Lung (tissue), 12 donors: ENCODE measurements around the gene HMGN4. TPM values are rescaled to one million over a fixed set of nuclear protein-coding genes. Genes with fewer than 3 reads are reported as not detected.
"Not testable (repeated sequence)": the region's sequence is repeated elsewhere in the genome, so short reads cannot be mapped to it uniquely, and the experiment has no call there.

Source experiments
- ATAC-seq: fragments of 200-7000 bp; cut with Tn5 transposase; one replicate; pipeline ENCODE4 v1.9.1; 2020; ENCODE audit warnings: moderate number of reproducible peaks; ENCODE audit not compliant: insufficient read depth, low FRiP score
- DNase-seq, 3 donors: peaks; one replicate each; pipeline ENCODE4 v3.0.0-alpha.2; 2013 to 2017
- H3K27ac ChIP-seq, 2 donors: one replicate each; pipeline ENCODE4 v1.5.1; 2013; ENCODE audit warnings: mild to moderate bottlenecking in 2 of 2, moderate library complexity in 2 of 2, control low read depth in 1 of 2, inconsistent platforms in 1 of 2, low read depth in 1 of 2, low read length in 1 of 2
- H3K27me3 ChIP-seq, 3 donors: one replicate each; pipeline ENCODE4 v1.5.1; 2013; ENCODE audit warnings: low read length in 2 of 3; ENCODE audit not compliant: control insufficient read depth in 3 of 3, insufficient read depth in 3 of 3
- H3K36me3 ChIP-seq, 4 donors: one replicate each; pipeline ENCODE4 v1.5.1; 2013; ENCODE audit warnings: low read length in 4 of 4, mild to moderate bottlenecking in 1 of 4, moderate library complexity in 1 of 4; ENCODE audit not compliant: control insufficient read depth in 4 of 4, insufficient read depth in 4 of 4
- H3K4me1 ChIP-seq, 5 donors: one replicate each; pipeline ENCODE4 v1.5.1; 2013; ENCODE audit warnings: low read length in 5 of 5, mild to moderate bottlenecking in 2 of 5, moderate library complexity in 1 of 5; ENCODE audit not compliant: control insufficient read depth in 5 of 5, insufficient read depth in 5 of 5
- H3K4me3 ChIP-seq: one replicate; pipeline ENCODE4 v1.5.1; 2013; ENCODE audit warnings: mild to moderate bottlenecking, control low read depth, moderate library complexity
- H3K9ac ChIP-seq, 2 donors: one replicate each; pipeline ENCODE4 v1.5.1; 2013; ENCODE audit warnings: low read length in 2 of 2, control low read depth in 1 of 2; ENCODE audit not compliant: insufficient read depth in 1 of 2
- H3K9me3 ChIP-seq, 4 donors: one replicate each; pipeline ENCODE4 v1.5.1; 2013; ENCODE audit warnings: low read length in 3 of 4, mild to moderate bottlenecking in 1 of 4, moderate library complexity in 1 of 4; ENCODE audit not compliant: control insufficient read depth in 4 of 4, insufficient read depth in 3 of 4
- CTCF ChIP-seq: IDR thresholded peaks from 2 replicates; pipeline ENCODE4 v1.5.1; 2012; ENCODE audit warnings: mild to moderate bottlenecking; ENCODE audit errors: control extremely low read depth, extremely low read depth
- WGBS, 2 donors: extraction: QIAGEN DNeasy Blood & Tissue Kit; methylation state at CpG; one replicate each; pipeline ENCODE4 v1.1.7; 2013; 5-methylcytosine and 5-hydroxymethylcytosine counted together
- polyA plus RNA-seq, 2 donors: library from polyadenylated mRNA; stranded (reverse); fragments of 200-250 nt; gene quantifications; one replicate each; pipeline ENCODE4 v1.2.1, GENCODE V29; 2013
- total RNA-seq, 2 donors: library from RNA; depleted of rRNA in 1 of 2; stranded (reverse); fragments of >200 nt in 1 of 2; gene quantifications; one replicate each; pipeline ENCODE4 v1.2.1, GENCODE V29; 2014 to 2021
- donor health status: control.
- donor health status: control.
- donor health status: Bipolar disorder and iron deficiency.
- donor health status: healthy.
- donor health status: DM: yes; HTN: yes; CAD: no.

HMGN4 gene
- total and polyA plus RNA-seq, 4 donors = 16.1 to 73.3 (median 54.2) TPM

DNA sequence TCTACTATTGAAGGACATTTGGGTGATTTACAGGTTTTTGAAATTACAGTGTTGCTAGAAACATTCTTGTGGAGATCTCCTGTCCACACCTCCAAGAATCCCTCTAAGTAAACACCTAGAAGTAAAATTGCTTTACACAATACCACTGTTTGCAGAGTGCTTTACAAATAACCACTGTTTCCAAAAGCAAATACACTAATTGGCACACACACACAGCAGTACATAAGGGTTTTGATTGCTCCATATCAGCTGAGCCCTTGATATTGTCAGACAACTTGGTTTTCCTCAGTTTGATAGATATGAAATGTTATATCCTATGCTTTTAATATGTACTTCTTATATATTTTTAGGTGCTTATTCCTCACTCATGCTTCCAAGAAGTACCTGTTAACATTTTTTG lies 6.3 kb downstream of the HMGN4 start:
- Histone ChIP-seq H3K4me3 (no peak overlapping the region), H3K27ac (no peak overlapping the region), H3K4me1 (peaks cover 0 to 20% (median 3%) of the 10 kb centered on the region in 5 donors), H3K9me3 (no peaks in the 10 kb centered on the region), H3K27me3 (no peaks in the 10 kb centered on the region), H3K36me3 (peaks cover 4 to 15% (median 9%) of the 10 kb centered on the region in 4 donors), H3K9ac (no peak overlapping the region)
- no peak for DNase-seq
- no peak for ATAC-seq
- no peak for TF ChIP-seq CTCF

- Histone ChIP-seq H3K9me3 (no peaks in the 10 kb centered on the region), H3K4me1 (peaks cover 0 to 19% (median 3%) of the 10 kb centered on the region in 5 donors), H3K9ac (no peak overlapping the region), H3K27me3 (no peaks in the 10 kb centered on the region), H3K36me3 (peaks cover 4 to 11% (median 7%) of the 10 kb centered on the region in 4 donors), H3K4me3 (no peak overlapping the region), H3K27ac (no peak overlapping the region)
- DNase-seq (no peak), ATAC-seq (no peak)
- WGBS, 2 donors = 75 to 81% methylated on average over 6 of the region's 6 CpGs
- no peak for TF ChIP-seq CTCF
Measured at GRCh38 chr6:26545627-26546026, 7.5 kb downstream of the HMGN4 start.

- not testable (repeated sequence) for DNase-seq, H3K27ac ChIP-seq, H3K4me1 ChIP-seq, ATAC-seq, H3K4me3 ChIP-seq, H3K27me3 ChIP-seq, H3K9me3 ChIP-seq, H3K9ac ChIP-seq
- peaks cover 4 to 11% (median 7%) of the 10 kb centered on the region in 4 donors for H3K36me3 ChIP-seq
- 94 to 96% methylated on average over 18 of the region's 18 CpGs for WGBS, 2 donors
Measured at GRCh38 chr6:26547363-26547762, 9.2 kb downstream of the HMGN4 start.

DNA sequence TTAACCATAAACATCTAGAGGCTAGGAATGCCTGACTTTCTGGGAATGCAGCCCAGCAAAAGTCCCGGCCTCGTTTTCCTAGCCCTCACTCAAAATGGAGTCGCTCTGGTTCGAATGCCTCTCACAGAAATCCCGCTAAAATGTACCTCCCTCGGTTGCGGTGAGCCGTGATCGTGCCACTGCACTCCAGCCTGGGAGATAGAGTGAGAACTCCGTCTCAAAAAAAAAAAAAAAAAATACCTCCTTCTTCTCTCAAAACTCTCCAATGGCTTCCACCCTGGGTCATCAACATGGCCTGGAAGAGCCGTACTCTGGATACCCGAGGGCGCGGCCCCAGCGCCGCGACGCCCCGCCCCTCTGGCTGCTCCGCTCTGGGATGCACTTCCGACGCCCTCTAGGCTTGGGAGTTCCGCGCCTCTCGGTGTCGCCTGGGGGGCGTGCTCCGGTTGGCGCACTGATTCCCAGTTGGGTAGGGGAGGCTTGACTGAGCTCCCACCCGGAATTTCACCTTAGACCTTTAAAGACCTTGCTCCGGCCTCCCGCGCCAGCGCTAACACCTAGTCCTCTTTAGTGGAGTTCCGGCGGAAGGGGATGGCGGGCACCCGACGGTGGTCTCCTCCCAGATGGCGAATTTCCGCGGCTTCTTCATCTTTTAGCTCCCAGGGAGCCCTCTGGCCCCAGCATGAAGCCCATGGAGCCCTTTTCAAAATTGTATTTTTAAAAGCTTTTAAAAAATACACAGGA lies 12.3 kb downstream of the HMGN4 start:
- H3K27ac ChIP-seq = peak overlapping the region in 1 of 2 donors; percentile 14
- DNase-seq = peak; percentile 74 to 86 (median 80)

More for the DNA sequence above, 12.3 kb downstream of the HMGN4 start:
- Histone ChIP-seq H3K4me3 (peak overlapping the region; percentile 27), H3K36me3 (peaks cover 0 to 6% (median under 1%) of the 10 kb centered on the region in 4 donors), H3K9ac (peak overlapping the region; percentile 29 to 64), H3K4me1 (peaks cover 0 to 17% (median 0%) of the 10 kb centered on the region in 5 donors), H3K27me3 (no peaks in the 10 kb centered on the region), H3K9me3 (no peaks in the 10 kb centered on the region)
- WGBS, 2 donors = 3 to 7% methylated on average over 40 to 42 of the region's 42 CpGs
- no peak for TF ChIP-seq CTCF
- peak; percentile 75 for ATAC-seq
